NCI-H146 (cell line): Measurements from ENCODE around the gene DLGAP1.

ENCODE experiments used
- DNase-seq: peaks from one replicate; lab custom pipeline; 2025; lab: John Stamatoyannopoulos, UW

DLGAP1 gene

DNA sequence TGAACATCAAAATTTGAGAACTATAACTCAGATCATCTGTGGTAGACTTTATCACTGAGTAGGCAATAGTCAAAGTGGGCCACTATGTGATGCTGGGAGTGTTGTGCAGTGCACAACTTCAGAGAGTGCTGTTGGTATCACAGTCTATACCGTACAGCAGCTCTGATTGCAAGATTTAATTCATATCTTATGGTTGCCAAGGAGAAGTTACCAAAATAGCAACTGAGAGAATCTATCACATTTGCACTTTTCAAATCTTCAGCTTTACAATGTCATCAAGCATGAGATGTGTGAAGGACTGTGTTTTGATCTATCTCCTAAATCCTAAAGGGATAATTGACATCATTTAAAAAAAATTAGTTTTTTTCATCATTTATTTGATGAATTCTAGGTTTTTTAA, 216.1 kb downstream of the DLGAP1 start:
- no peak for DNase-seq

DNA sequence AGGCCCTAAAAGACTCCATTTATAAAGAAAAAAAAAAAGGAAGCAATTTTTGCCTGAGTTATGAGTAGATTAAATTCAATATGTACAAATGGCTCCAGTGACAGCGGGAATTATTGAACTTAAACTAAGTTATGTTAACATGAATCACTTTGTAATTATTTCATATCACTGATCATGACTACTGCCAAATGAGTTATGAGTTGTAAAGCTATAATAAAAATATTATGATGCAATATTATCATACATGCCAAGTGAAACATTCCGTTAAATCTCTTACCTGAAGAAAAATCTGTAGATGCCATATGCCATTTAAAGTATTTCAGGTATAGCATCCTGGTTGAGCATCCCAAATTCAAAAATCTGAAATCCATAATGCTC, 217.5 kb downstream of the DLGAP1 start:
- DNase-seq, result no peak

DNA sequence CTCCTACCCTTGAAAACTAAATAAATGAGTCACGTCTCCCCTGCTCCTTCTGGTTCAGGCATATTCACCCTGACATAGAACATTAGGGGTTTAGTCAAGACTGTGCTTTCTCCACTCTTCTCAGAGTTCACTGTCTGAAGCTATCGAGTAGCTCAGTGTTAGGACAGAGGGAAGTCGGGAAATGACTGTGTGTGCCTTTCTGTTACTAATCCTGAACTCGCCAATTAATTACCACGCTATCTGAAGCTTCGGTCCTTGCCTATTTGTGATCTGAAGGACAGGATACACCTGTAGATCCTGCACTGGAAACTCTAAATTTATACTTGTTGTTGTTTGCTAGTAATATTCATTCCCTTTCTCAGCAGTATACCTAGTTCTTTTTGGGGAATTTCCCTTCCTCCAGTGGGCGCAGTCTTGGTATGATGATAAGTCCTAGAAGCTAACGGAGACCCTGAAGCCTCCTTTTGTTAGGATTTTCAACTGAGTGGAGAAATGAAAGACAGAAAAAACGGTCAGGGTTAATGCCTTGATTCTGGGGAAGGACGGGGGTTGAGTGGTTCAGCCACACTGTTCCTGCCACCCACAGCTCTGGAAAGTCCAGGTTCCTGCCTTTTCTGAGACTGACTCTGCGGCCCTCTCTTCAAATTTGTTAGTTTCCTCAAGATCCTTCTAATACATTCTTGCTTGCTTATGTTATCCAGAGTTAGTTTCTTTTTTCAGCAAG, 218.0 kb downstream of the DLGAP1 start:
- DNase-seq, result no peak

DNA sequence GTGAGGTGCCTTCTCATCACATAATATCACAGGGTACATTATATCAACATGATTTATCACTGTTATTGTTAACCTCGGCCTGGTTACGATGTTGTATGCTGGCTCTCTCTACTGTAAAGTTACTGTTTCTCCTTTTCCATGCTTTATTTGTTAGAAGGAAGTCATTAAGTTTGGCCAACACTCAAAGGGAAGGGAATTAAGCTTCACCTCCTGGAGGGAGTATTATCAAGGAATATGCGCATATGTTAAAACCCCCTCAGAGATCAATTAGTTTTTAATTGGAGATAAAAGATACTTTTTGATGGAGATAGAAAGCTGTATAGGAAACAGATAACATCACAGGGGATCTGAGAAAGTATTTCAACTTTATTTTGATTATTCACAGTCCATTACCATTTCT, 221.6 kb downstream of the DLGAP1 start:
- no peak for DNase-seq

DNA sequence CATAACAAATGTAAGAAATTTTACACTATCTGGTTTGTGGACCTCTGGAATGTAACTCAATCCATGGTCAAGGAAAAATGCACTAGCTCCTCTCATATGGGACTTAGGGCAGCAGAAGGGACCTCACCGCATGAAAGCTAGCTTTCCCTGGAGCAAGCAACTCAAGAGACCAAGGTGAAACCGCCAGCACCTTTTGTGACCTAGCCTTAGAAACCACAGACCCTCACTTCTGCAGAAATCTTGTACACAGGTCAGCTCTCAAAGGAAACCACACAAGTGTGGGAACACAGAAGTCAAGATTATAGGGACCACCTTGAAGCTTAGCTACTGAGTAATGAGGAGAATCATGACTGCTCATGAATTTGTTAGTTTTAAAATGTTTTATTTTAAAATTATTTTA, 222.5 kb downstream of the DLGAP1 start:
- no peak for DNase-seq

DNA sequence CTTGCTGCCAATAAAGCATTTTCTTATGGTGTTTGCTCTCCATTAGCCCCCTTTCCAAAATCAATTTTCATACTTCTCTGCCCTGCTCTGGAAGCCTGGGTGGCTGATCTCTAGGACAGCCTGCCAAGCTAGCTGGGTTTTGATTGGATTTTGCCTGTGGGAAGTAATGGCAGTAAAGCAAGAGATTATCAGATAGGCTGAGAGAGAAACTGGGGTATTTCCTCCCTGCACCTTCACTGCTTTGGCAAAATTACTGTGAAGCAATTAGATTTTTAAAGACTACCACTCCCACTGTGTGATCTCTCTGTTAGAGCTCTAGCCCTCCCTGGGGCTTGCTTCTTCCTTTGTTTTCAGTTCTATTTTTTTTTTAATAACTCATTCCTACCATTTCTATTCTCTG, 223.8 kb downstream of the DLGAP1 start:
- DNase-seq, result no peak

DNA sequence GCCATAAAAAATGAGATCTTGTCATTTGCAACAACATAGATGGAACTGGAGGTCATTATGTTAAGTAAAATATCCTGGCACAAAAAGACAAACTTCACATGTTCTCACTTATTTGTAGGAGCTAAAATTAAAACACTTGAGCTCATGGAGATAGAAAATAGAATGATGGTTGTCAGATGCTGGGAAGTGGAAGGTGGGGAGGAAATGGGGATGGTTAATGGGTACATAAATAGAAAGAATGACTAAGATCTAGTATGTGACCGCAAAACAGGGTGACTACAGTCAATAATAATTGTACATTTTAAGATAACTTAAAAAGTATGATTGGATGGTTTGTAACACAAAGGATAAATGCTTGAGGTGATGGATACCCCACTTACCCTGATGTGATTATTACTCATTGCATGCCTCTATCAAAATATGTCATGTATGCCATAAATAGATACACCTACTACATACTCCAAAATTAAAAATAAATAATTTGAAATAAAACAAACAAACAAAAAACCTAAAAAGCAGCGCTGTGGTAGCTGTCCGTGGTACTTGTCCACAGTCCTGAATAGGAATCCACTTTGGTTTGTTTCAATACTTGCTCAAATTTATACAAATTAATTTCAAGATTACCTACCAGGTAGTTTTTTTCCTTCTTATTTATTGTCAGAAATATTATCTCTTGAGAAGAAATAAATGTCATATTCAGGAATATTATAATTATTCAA, 224.5 kb downstream of the DLGAP1 start:
- no peak for DNase-seq

DNA sequence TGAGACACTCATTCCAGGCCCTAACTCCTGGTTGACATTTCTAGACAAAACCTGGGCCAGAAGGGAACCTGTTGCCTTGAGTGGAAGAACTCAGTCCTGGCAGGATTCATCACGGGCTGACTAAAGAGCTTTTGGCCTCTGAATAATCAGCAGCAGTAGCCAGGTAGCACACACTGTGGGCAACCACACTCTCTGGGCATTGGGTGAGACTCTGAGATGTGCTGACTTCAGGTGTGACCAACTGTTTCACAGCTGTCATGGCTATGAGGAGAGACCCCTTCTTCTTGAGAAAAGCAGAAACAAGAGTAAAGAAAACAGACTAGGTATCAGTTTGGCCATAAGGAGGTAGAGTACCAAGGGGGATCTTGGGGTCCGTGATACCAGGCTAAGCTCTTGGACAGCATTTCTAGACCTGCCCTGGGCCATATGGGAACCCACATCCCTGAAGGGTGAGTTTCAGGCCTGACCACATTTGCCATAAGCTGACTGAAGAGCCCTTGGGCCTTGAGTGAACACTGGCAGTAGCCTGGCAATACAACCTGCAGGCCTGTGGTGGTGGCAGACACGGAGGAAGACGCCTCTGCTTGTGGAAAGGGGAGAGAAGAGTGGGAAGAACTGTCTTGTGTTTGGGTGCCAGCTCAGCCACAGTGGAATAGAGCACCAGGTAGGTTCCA, 230.9 kb downstream of the DLGAP1 start:
- DNase-seq, result no peak

DNA sequence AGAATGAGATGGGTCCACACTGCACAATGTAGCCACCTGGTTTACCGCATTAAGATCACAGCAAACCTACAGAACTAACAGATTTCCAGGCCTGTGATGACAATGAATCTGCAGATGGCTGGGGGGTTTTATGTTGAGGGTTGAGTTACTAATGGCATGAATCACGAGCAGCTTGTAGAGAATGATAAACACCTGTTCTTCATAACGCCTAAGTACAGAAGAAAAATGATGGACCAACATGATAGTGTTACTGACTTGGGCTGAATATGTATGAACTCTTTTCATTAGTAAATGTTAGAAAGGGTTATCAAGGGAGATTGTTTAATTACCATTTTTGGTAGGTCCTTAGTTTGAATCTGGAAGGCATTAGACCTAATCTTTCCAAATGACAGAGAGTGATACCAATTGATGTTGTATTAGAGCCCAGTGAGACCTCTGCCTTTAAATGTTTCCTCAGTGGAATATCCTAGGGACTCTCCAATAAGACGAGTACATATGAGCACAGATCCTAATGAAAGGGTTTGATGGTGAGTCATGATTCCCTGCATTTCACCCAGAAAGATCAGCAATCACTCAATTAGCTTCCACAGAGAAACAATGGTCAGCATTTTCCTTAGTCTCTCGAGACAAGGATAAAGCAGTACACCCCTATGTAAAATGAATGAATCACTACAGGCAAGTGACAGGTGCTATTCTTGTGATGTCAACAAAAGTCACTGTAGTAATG, 243.8 kb downstream of the DLGAP1 start:
- no peak for DNase-seq

DNA sequence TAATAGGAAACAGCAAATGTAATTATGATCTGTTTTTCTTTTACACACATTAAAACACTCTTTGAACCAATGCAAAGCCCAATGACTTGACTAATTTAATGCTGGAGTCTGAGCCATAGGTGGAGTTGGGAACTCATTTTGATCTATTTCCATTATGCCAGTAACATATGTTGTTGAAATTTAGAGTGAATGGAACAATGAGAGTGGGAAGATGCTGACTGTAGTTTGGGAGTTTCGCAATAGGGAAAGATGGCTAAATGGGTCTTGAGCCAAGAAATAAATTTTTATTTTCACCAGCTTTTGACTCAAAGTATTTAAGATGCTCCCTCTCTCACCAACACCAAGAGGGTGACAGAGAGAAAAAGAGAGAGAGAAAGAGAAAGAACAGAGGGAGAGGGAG, 246.7 kb downstream of the DLGAP1 start:
- DNase-seq, result no peak

DNA sequence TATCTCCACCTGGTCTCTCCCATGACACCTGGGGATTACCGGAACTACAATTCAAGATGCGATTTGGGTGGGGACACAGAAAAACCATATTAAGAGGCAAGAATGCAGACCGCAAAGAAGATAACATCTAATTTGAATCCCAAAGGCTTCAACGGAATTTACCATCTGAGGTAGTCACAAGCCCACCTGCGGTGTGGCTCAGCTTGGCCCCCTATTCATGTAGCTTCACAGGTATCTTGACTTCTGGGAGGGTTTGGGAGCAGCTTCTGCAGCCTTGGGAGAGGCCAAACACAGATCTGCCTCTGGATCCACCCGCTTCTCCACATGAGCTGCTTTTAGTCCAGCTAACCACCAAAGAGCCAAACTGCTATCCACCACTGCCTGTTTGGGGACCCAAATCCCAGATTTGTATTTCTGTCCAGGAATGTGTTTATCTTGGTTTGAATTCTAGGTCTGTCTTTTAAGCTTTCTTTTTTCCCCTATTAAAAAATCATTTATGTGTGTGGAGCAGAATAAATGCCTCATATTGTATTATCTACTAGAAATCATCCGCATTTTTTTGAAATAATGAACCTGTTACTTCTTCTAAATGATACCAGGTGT, 247.6 kb downstream of the DLGAP1 start:
- DNase-seq, result no peak

DNA sequence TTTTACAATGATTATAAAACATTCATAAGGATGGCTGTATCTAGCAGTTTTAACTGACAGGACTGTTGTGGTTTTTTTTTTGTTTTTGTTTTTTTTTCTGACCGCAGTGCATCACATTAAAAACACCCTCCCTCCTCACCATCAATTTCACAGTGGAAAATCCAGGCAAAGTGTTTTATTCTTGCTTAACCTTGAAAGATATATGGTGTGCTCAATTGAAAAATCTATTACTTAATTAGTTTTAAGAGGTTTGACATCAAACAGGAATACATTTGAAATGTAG, 250.7 kb downstream of the DLGAP1 start:
- no peak for DNase-seq

DNA sequence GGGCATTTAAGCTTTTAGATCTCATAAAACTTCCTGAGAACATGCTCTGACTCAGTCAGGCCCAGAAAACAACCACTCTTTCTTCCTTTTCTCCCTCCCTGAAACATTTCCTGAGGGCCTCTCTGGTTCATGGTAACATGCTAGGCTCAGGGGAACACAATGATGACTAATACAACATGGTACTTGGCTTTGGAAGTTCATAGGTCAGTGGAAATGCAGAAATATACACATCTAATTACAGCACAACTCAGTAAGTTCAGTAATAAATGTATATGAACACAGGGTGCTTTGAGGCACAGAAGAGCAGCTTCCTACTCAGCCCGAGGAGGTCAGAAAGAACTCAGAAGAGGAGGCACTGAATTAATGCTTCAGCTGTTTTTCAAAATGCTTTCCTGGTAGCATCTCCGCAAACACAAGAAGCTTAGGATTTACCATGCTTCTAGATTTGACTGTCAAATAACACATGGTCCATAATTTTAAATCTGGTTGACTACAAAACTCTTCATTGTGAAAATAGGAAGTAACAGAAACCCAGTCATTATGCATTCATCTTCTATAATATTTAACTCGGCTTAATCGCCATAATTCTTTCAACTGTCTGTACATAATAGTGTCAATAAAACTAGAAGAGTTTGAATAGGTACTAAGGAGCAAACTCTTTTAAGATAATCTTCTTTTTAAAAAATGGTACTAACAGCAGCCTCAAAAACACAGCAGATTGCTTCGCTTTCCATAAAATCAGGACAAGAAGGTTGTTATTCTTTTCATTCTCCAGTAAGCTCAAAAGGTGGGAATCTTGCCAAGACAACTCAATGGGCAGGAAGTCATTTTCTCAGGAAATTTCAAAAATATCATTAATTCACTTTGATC, 251.3 kb downstream of the DLGAP1 start:
- DNase-seq, result no peak

DNA sequence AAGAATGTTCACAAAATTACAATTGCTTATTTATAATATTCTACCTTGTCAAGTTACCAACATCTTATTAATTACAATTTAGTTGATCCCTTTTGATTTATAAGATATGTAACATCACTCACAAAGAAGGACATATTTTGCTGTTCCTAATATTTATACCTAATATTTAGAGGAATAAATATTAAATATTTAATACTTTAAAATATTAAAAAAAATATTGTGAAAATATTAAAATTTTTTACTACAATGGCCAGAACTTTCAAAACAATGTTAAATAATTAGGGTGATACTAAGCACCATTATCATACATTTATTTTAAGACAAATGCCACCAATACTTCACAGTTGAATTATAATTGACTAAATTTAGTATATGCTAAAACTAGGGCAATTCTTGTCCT, 254.7 kb downstream of the DLGAP1 start:
- no peak for DNase-seq

DNA sequence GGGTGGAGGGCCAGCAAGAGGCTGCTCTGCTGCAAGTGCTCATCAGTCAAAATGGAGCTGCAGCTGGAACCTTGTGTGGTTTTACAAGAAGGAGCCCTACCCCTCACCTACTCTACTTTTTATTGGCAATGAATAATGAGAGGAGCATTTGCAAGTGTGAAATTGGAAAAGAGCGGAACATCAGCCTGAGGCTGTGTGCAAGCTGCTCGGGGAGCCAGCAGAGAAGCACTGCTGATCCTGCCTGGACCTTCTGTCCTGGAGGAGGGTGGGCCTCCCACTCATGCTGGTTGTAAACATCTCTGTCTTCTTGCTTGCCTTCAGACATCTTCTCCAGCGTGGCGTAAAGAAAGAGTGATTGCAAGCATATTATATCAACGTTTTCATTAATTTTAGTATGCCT, 256.2 kb downstream of the DLGAP1 start:
- DNase-seq, result no peak

DNA sequence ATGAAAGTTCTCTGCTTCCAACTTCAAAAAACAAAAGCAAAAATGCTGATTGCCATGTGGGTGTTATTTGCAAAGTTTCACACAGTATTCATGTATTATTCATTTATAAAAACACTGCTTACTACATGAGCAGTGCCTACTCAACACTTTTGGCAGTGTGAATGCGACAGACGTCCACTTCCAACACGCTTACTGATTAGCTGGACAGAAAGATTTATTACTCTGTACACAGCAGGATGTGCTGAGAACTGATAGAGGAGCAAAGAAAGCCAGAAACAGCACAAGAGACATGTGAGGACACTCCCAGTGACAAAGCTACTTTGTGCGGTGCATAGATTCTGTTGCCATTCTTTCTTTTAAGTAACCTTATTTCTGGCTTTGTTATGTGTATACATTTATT, 258.8 kb downstream of the DLGAP1 start:
- DNase-seq, result no peak

DNA sequence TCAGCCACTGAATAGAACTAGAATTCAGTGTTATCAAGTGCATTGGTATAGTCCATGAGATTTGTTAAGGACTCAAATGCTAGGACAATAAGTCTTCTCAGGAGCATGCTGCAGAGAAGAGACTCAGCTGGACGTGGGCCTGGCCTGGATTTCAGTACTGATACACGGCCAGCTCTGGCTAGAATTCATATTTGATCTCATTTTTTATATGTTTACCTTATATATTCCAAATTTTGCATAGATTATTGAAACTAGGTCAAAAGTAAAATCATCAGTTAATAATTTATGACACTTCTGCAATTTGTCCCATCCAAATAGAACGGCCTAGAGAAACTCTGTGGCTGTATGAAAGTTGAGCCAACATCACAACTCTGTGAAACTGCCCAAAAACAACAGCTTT, 262.0 kb downstream of the DLGAP1 start:
- DNase-seq, result no peak

DNA sequence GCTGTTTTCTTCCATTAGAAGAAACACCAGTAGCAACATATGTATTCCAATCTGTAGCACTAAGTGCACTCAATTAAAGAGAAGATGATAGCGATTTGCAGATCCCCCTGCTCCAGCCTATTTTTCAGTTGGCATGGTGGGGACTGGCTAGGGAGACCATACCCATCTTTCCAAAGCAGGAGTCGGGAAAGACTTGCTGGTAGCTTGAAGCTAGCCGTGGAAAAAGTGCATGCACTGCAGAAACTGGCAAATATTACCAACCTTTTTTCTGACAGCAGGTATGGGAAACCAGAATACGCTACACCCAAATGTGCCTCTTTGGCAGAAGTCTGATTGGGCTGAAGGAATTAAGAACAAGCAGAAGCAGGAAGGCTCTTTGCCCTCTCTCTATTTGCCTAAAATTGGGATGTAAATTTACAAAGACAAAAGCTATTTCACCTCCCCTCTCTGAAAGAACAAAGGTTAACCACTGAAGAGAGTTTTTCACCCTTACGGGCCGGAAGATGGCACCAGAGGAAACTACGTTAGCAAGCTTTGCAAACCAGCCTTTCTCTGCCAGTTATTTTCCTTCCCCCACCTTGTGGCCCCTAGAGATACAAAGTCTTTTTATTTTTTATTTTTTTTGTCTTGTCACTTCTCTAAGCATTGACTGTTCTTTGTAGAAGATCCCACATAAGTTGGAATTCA, 273.1 kb downstream of the DLGAP1 start:
- no peak for DNase-seq

DNA sequence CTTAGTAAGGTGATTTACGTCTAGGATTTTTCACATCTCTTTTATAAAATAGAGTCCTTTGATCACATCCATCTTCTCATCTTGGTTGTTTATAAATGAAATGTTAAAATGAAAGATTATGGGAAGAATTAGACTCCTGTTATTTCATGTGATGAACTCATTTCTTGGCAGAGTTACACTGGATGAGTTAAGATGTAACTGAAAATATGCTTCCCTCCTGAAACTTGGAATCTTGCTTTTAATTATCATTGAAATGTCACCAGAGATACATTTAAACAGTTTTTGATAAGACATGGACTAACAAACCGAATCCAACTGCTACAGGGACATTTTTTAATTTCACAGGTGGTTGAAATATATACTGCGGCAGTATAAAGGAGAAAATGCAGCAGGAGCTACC, 274.0 kb downstream of the DLGAP1 start:
- DNase-seq, result no peak

DNA sequence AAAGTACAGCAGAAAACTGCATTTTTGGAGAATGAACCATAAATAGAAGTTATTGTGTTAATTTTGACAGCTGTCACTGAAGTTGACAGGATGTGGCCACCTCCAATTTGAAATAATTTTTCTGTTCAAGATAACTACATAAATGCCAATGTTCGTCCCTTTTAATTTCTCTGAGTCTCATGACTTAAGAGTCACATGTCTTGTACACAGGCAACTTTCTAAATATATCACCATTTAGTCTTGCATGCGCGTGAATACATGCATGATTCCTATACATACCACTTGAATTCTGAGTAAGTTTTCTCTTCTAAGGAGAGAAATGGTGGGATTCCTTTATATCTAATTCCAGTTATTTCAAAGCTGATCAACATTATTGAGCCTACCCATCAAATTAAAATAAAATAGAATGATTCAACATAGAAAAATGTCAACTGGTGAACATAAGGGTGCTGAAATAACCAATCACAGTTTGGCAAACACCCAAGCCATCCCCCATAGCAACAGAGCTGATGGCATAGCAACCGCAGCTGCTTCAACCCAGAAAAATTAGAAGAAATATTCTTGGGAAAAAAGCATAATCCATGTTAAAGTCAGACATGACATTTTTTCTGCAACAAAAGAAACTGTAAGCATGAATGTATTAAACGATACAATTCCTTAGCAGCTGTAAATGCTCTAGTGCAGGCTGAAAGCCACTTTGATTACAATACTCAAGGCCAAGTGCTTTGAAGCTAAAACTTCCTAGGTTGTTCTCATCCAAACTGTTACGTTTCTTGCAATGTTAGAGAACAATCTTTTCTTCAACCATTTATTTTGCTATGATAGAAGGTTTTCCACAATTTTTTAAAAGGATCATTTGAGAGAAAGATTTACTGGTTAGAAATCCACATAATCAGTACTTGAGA, 282.7 kb downstream of the DLGAP1 start:
- no peak for DNase-seq
